PFSK-1 (cell line): Measurements from ENCODE around the gene TUBB.

Source experiments
- POLR2AphosphoS5 ChIP-seq: IDR thresholded peaks from 2 replicates; pipeline ENCODE4 v1.6.1; 2012; ENCODE audit warnings: low read depth, mild to moderate bottlenecking, control low read depth, low read length, moderate library complexity
- TAF1 ChIP-seq: IDR thresholded peaks from 2 replicates; pipeline ENCODE4 v1.6.1; 2012; ENCODE audit warnings: low read length, control low read depth, borderline replicate concordance; ENCODE audit not compliant: insufficient read depth
- TF ChIP-seq, protein P1 (sequence below), 2 experiments: IDR thresholded peaks; 2 replicates each; pipeline versions ENCODE4 v1.6.1 to v1.8.0; 2011 to 2012; ENCODE audit warnings: low read depth in 2 of 2, low read length in 2 of 2, control low read depth in 1 of 2, inconsistent platforms in 1 of 2, mild to moderate bottlenecking in 1 of 2, moderate library complexity in 1 of 2; ENCODE audit not compliant: insufficient read depth in 1 of 2

GRCh38 chr6:30767158-30767943 is 47.2 kb downstream of the TUBB start:
- no peak for TF ChIP-seq POLR2AphosphoS5
- TF ChIP-seq TAF1 = no peak
- TF ChIP-seq, protein P1, sequence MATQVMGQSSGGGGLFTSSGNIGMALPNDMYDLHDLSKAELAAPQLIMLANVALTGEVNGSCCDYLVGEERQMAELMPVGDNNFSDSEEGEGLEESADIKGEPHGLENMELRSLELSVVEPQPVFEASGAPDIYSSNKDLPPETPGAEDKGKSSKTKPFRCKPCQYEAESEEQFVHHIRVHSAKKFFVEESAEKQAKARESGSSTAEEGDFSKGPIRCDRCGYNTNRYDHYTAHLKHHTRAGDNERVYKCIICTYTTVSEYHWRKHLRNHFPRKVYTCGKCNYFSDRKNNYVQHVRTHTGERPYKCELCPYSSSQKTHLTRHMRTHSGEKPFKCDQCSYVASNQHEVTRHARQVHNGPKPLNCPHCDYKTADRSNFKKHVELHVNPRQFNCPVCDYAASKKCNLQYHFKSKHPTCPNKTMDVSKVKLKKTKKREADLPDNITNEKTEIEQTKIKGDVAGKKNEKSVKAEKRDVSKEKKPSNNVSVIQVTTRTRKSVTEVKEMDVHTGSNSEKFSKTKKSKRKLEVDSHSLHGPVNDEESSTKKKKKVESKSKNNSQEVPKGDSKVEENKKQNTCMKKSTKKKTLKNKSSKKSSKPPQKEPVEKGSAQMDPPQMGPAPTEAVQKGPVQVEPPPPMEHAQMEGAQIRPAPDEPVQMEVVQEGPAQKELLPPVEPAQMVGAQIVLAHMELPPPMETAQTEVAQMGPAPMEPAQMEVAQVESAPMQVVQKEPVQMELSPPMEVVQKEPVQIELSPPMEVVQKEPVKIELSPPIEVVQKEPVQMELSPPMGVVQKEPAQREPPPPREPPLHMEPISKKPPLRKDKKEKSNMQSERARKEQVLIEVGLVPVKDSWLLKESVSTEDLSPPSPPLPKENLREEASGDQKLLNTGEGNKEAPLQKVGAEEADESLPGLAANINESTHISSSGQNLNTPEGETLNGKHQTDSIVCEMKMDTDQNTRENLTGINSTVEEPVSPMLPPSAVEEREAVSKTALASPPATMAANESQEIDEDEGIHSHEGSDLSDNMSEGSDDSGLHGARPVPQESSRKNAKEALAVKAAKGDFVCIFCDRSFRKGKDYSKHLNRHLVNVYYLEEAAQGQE (IDR thresholded peaks at IDR 0.05; ENCODE audit: insufficient read depth in 1 of 2, low read depth in 2 of 2, low read length in 2 of 2) = no peak
